Immature natural killer cell (primary cell): ENCODE measurements around the gene STAM2. TPM values are rescaled to one million over a fixed set of nuclear protein-coding genes. Genes with fewer than 3 reads are reported as not detected.
A peak's percentile ranks its signal among the peaks of the same experiment; 100 is the strongest.
"Not testable (repeated sequence)": the region's sequence is repeated elsewhere in the genome, so short reads cannot be mapped to it uniquely, and the experiment has no call there.

ENCODE experiments used
- DNase-seq, 3 donors: peaks; one replicate each; pipeline ENCODE4 v3.0.0; 2022; ENCODE audit warnings: mixed read lengths in 1 of 3
- H3K27ac Mint-ChIP-seq, 6 donors: one replicate each; pipeline ENCODE4 v1.8.0; 2020; ENCODE audit warnings: mixed read lengths in 6 of 6, mild to moderate bottlenecking in 5 of 6, inconsistent platforms in 4 of 6, moderate library complexity in 3 of 6
- H3K27me3 Mint-ChIP-seq, 3 donors: one replicate each; pipeline ENCODE4 v1.8.0; 2020 to 2021; ENCODE audit warnings: low read depth in 3 of 3, mild to moderate bottlenecking in 3 of 3, mixed read lengths in 3 of 3, moderate library complexity in 3 of 3, inconsistent platforms in 1 of 3
- H3K36me3 Mint-ChIP-seq, 3 donors: one replicate each; pipeline ENCODE4 v1.8.0; 2020; ENCODE audit warnings: mixed read lengths in 3 of 3, inconsistent platforms in 2 of 3, mild to moderate bottlenecking in 2 of 3
- H3K4me1 Mint-ChIP-seq, 2 donors: one replicate each; pipeline ENCODE4 v1.8.0; 2020; ENCODE audit warnings: inconsistent platforms in 2 of 2, mild to moderate bottlenecking in 2 of 2, mixed read lengths in 2 of 2, moderate library complexity in 1 of 2
- H3K4me3 Mint-ChIP-seq, 5 donors: one replicate each; pipeline ENCODE4 v1.8.0; 2020; ENCODE audit warnings: mild to moderate bottlenecking in 5 of 5, mixed read lengths in 5 of 5, inconsistent platforms in 3 of 5, moderate library complexity in 3 of 5
- H3K9me3 Mint-ChIP-seq, 6 donors: one replicate each; pipeline ENCODE4 v1.8.0; 2020; ENCODE audit warnings: mild to moderate bottlenecking in 6 of 6, mixed read lengths in 6 of 6, inconsistent platforms in 4 of 6, moderate library complexity in 3 of 6
- polyA plus RNA-seq, 3 donors: library from polyadenylated mRNA; unstranded; fragments of 300-500 nt; fragmentation: Illumina TruSeq; gene quantifications; one replicate each; pipeline ENCODE4 v1.2.3, GENCODE V29; 2021

Gene STAM2
- polyA plus RNA-seq, 3 donors from 2014 or later = 3.9 to 6.6 (median 5.6) TPM

DNA sequence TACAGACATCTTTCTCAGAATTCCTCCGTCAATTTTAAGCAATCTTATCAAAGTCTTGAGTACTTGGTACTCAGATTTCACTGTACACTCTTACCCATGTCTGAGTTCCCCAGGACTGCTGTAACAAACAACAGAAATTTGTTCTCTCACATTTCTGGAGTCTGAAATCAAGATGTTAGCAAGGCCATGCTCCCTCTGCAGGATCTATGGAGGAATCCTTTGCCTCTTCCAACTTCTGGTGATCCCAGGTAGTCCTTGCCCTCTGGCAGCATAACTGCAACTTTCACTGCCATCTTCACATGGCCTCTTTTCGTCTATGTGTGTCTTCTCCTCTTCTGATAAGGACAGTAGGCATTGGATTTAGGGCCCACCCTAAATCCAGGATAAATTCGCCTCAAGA lies 59.6 kb downstream of the STAM2 start:
- H3K4me3 Mint-ChIP-seq = no peak overlapping the region
- H3K27me3 Mint-ChIP-seq = no peaks in the 10 kb centered on the region
- peak overlapping the region in 1 of 6 donors; percentile 46 for H3K27ac Mint-ChIP-seq
- H3K9me3 Mint-ChIP-seq = no peaks in the 10 kb centered on the region
- DNase-seq = no peak
- H3K4me1 Mint-ChIP-seq = peaks cover 3 to 14% of the 10 kb centered on the region in 2 donors
- H3K36me3 Mint-ChIP-seq = peaks cover 6 to 25% (median 11%) of the 10 kb centered on the region in 3 donors

DNA sequence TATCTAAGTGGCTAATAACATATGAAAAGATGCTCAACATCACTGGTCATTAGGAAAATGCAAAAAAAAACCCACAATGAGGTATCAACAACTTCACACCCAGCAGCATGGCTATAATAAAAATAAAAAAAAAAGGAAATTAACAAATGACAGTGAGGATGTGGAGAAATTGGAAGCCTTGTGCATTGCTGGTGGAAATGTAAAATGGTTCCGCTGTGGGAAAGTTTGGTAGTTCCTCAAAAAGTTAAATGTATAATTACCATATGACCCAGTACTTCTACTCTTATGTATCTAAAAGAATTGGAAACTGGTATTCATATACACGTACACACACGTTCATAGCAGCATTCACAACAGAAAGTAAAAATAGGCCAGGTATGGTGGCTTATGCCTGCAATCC lies 61.2 kb downstream of the STAM2 start:
- no peak for DNase-seq
- H3K4me1 Mint-ChIP-seq = peaks cover 9 to 20% of the 10 kb centered on the region in 2 donors
- no peaks in the 10 kb centered on the region for H3K9me3 Mint-ChIP-seq
- no peak overlapping the region for H3K4me3 Mint-ChIP-seq
- H3K36me3 Mint-ChIP-seq = peaks cover 3 to 18% (median 4%) of the 10 kb centered on the region in 3 donors
- no peak overlapping the region for H3K27ac Mint-ChIP-seq
- no peaks in the 10 kb centered on the region for H3K27me3 Mint-ChIP-seq

DNA sequence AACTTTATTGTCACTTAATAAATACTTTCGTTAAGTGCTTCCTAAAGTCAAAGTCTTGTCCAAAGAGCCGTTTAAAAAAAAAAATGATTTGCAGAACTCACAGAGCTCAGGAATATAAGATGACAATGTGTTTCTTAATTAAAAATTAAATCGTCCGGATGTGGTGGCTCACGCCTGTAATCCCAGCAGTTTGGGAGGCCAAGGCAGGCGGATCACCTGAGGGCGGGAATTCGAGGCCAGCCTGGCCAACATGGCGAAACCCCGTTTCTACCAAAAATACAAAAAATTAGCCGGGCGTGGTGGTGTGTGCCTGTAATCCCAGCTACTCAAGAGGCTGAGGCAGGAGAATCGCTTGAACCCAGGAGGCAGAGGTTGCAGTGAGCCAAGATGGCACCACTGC lies 68.4 kb downstream of the STAM2 start:
- peaks cover 9 to 15% of the 10 kb centered on the region in 2 donors for H3K4me1 Mint-ChIP-seq
- not testable (repeated sequence) for H3K9me3 Mint-ChIP-seq, DNase-seq, H3K36me3 Mint-ChIP-seq, H3K27ac Mint-ChIP-seq, H3K27me3 Mint-ChIP-seq, H3K4me3 Mint-ChIP-seq

DNA sequence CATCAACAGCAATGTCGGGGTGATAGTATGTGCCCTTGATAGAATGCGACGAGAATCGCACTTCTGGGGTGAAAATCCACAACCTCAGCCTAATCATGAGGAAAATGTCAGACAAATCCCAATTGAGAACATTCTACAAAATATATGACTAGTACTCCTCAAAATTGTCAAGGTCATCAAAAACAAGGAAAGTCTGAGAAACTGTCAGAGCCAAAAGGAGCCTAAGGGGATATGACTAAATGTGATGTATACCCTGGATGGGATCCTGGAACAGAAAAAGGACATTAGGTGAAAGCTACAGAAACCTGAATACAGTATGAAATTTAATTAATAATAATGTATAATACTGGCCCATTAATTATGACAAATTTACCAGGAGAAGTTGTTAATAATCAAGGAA lies 69.1 kb downstream of the STAM2 start:
- Mint-ChIP-seq H3K27me3 (peaks cover 0 to 4% (median 1%) of the 10 kb centered on the region in 3 donors), H3K4me1 (peaks cover 9 to 12% of the 10 kb centered on the region in 2 donors), H3K36me3 (no peaks in the 10 kb centered on the region), H3K4me3 (no peak overlapping the region), H3K27ac (no peak overlapping the region), H3K9me3 (no peaks in the 10 kb centered on the region)
- no peak for DNase-seq

DNA sequence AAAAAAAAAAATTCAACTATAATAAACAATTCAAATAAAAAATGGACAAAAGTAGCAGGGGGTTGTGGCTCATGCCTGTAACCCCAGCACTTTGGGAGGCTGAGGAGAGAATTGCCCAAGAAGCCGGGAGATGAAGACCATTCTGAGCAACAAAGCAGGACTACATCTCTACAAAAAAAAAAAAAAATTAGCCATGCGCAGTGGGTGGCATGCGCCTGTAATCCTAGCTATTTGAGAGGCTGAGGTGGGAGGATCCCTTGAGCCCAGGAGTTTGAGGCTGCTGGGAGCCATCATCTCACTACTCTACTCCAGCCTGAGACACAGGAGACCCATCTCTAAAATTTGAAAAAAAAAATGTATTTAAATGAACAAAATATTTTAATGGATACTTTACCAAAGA lies 72.3 kb downstream of the STAM2 start:
- Mint-ChIP-seq H3K27ac (no peak overlapping the region), H3K27me3 (peaks cover 5 to 16% (median 14%) of the 10 kb centered on the region in 3 donors), H3K36me3 (no peaks in the 10 kb centered on the region), H3K4me1 (peaks cover 10 to 18% of the 10 kb centered on the region in 2 donors), H3K9me3 (no peaks in the 10 kb centered on the region), H3K4me3 (no peak overlapping the region)
- DNase-seq = no peak

DNA sequence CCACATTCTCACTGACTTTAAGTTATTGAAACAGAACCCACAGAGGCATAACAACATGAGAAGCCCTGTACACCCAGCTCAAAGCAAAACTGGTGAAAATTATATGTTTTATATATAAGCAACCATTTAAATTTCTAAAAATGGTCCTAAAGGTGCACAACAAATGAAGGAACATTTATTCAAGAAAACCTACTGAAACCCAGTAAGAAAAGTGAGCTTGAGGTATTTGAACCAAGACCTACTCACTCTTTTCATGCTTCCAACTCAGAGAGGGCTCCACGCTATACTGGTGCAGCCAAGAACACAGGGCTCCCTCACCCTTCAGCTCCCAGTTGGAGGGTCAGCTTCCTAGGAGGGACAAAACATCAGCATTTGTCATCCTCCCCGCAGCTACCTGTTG lies 74.6 kb downstream of the STAM2 start:
- DNase-seq = no peak
- Mint-ChIP-seq H3K27ac (no peak overlapping the region), H3K9me3 (no peaks in the 10 kb centered on the region), H3K36me3 (no peaks in the 10 kb centered on the region), H3K4me3 (no peak overlapping the region), H3K4me1 (peaks cover 19 to 28% of the 10 kb centered on the region in 2 donors), H3K27me3 (peaks cover 8 to 20% (median 14%) of the 10 kb centered on the region in 3 donors)

DNA sequence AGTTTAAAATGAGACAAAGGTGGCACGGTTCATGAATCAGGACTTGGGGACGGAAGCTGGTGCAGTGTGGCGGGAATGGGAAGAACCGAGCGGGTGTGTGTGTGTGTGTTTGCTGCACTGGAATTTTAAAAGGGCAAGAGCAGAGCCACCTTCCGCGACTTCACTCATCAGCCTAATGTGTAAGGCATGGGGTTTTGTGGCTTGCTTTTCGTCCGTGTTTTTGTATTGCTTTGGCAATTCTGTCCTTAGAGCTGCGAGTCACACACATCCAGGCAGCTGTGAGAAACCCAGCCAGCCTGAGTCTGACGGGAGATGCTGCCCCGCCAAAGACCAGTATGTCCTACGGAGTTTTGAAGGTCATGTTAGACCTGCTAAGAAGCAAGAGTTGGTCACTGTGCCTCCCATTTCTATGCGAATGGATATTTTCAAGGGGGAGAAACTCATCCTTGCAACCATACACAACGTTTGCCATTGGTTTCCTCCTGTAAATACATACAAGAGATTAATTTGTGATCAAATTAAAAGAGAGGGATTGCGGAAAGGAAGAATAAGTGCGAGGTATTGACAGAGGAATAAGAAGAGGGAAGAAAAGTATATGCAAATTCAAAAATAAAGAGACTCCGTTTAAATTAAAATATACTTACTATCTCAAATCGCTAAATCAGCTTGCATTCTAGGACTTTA lies 76.1 kb downstream of the STAM2 start:
- Mint-ChIP-seq H3K27ac (peak overlapping the region in 1 of 6 donors; percentile 18), H3K27me3 (peaks cover 8 to 20% (median 14%) of the 10 kb centered on the region in 3 donors)
- no peak for DNase-seq

DNA sequence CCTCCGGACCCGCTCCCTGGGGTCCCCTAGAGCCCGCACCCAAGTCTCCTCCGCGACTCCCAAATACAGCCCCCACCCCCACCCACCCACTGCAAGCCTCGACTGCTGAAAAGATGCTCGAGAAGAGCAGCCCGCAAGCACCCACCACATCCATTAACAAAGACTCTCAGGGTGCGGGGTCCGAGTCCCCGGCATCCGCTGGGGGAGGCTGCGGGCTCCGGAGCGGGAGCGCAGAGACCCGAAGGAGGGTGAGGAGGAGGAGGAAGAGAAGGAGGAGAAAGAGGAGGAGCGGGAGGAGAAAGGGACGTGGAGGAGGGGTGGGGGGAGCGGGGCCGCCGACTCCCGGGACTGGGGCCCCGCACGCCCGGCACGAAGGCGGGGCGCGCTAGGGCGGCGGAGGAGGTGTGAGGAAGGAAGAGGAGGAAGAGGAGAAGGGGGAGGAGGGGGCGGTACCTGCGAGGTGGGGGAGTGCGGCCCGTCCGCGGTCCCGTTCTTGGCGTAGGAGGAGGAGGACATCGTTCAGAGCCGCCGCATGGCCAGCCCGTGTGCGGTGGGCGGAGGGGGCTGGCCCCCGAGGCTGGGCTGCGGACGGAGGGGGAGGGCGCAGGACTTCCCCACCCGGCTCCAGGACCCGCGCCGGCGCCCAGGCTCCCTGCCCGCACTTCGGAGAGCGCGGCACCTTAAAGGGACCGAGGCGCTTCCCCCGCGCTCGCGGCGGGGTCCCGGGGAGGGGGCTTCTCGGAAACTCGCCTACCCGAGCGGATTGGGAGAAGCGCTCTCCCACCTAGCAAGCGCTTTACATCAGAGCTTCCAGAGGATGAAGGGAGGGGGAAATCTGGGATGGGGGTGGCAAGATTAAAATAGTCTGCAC lies 76.8 kb downstream of the STAM2 start, which contains the start of gene CACNB4:
Gene CACNB4, minus strand, starts transcription at position 549 of the 871 bp plus-strand sequence.
- peak in 2 of 3 donors; percentile 3 to 10 for DNase-seq
- H3K9me3 Mint-ChIP-seq = no peaks in the 10 kb centered on the region

More for the DNA sequence above, 76.1 kb downstream of the STAM2 start:
- no peaks in the 10 kb centered on the region for H3K9me3 Mint-ChIP-seq
- H3K4me3 Mint-ChIP-seq = peak overlapping the region; percentile 82 to 94 (median 90)
- H3K4me1 Mint-ChIP-seq = peaks cover 19 to 28% of the 10 kb centered on the region in 2 donors
- no peaks in the 10 kb centered on the region for H3K36me3 Mint-ChIP-seq

DNA sequence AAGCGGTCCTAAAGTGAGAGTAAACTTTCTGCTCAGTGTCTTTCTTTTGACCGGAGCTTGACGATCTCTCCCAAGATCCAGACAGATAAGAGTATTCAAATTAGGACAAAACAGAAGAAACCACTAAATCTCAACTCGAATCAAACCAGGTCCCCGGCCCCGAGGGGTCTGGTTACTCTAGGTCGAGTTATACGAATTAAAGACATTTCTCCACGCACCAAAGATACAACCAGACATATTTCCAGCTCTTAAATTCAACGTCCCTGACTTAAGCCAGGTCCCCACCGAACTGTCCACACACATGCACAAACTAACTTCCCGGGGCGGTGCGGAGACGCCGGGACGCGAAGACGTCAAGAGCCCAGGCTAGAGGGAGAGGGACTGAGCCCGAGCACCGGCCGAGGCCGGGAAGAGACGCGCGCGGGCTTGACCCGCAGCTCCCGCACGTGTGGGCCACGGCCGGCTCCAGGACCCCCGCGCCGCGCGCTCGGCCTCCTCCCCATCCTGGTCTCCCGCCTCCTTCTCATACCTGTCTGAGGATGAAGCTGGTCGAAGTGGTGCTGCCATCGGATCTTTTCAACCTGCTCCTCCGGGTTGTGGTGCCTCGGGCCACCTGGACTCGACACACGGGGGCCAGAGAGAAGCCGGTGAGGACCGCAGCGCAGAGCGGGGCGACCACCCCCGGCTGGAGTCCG lies 77.6 kb downstream of the STAM2 start:
- Mint-ChIP-seq H3K36me3 (no peaks in the 10 kb centered on the region), H3K9me3 (no peaks in the 10 kb centered on the region), H3K27me3 (peaks cover 8 to 20% (median 13%) of the 10 kb centered on the region in 3 donors), H3K4me1 (peaks cover 19 to 28% of the 10 kb centered on the region in 2 donors), H3K27ac (no peak overlapping the region), H3K4me3 (peak overlapping the region; percentile 81 to 94 (median 82))
- peak in 1 of 3 donors; percentile 13 for DNase-seq

More for the DNA sequence above, 76.8 kb downstream of the STAM2 start, which contains the start of gene CACNB4:
- no peaks in the 10 kb centered on the region for H3K36me3 Mint-ChIP-seq
- H3K4me3 Mint-ChIP-seq = peak within 1 kb of the TSS; percentile 82 to 94 (median 90)
- H3K27me3 Mint-ChIP-seq = peaks cover 8 to 20% (median 13%) of the 10 kb centered on the region in 3 donors
- peak within 1 kb of the TSS in 1 of 6 donors; percentile 18 for H3K27ac Mint-ChIP-seq
- peaks cover 19 to 28% of the 10 kb centered on the region in 2 donors for H3K4me1 Mint-ChIP-seq

DNA sequence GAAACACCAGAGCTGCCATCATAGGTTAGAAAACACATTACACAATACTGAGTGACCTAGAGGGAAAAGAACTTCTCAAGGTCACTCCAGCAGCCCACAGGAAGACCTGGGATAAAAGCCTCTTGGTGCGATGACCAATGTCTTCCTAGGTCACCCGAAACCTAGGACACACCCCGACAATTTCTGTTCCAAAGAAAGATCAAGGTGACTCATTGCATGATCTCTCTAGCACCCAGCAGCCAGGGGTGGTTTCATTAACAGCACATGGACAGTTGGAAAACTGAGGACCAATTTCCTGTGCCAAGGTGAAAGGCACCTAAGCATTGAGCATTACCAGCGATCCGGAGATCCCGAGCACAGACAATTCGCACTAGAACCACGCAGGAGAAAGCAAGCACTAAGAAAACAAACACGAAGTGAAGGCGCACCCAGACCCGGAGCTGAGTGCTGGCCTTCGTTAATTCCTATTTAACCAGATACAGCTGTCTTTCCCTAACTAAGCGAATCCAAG lies 78.2 kb downstream of the STAM2 start:
- no peak for DNase-seq
- Mint-ChIP-seq H3K4me1 (peaks cover 19 to 28% of the 10 kb centered on the region in 2 donors), H3K27ac (no peak overlapping the region), H3K27me3 (peaks cover 8 to 20% (median 13%) of the 10 kb centered on the region in 3 donors), H3K9me3 (no peaks in the 10 kb centered on the region), H3K4me3 (peak overlapping the region; percentile 81 to 94 (median 82)), H3K36me3 (no peaks in the 10 kb centered on the region)

DNA sequence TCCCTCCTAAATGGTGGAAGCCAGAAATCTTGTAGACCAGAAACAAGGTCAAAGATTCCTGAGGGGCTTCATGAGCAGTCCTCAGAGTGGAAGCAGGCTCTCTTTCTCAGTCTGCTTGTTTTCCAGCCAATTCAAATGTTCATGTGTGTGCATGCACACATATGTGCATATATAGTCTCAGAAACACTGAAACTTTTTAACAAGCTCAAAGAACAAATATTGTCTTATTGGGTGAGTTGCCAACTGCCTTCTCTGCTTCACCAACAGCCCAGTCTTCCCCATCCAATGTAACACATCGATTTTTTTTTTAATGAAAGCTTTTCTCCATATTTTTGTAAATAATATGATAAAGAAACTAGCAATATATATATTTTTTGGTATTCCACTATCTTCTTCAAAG lies 80.4 kb downstream of the STAM2 start:
- no peaks in the 10 kb centered on the region for H3K9me3 Mint-ChIP-seq
- peaks cover 7 to 14% (median 12%) of the 10 kb centered on the region in 3 donors for H3K27me3 Mint-ChIP-seq
- no peak for DNase-seq
- H3K4me1 Mint-ChIP-seq = peaks cover 18 to 23% of the 10 kb centered on the region in 2 donors
- no peak overlapping the region for H3K27ac Mint-ChIP-seq
- no peaks in the 10 kb centered on the region for H3K36me3 Mint-ChIP-seq
- no peak overlapping the region for H3K4me3 Mint-ChIP-seq

DNA sequence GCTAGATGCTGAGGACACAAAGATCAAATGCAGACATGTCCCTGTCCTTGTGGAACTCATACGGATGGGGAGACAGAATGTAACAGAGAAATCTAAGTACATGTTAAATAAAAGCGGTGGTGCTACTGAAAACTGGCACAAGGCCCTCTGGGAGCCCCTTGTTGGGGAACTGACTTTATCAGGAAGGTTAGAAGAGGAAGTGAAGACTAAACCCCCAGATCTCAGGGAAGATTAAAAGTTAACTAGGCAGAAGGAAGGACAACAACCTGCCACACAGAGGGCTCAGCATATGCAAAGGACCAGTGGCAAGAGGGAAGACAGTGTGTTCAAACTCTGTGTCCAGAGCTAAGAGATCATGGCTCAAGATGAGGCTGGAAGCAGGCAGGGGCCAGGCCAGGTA lies 81.5 kb downstream of the STAM2 start:
- Mint-ChIP-seq H3K4me3 (no peak overlapping the region), H3K27ac (no peak overlapping the region), H3K36me3 (no peaks in the 10 kb centered on the region), H3K9me3 (no peaks in the 10 kb centered on the region), H3K4me1 (peaks cover 9 to 12% of the 10 kb centered on the region in 2 donors), H3K27me3 (peaks cover 2 to 6% (median 3%) of the 10 kb centered on the region in 3 donors)
- no peak for DNase-seq

DNA sequence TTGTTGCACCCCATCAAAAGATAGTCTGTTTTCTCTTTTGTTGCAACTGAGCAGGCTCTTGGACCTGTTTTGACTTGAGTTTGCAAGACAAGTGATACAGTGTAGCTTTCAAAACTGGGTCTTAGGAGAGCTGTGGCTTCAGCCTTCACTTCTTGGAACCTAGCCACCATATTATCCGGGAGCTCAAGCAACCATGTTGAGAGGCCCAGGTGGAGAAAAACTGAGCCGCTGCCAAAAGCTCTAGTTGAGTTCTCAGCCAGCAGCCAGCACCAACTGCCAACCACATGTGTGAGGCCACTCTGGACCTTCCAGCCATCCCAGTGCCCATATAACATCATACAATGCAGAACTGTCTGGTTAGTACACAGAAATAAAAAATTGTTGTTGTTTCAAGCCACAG lies 82.1 kb downstream of the STAM2 start:
- H3K9me3 Mint-ChIP-seq = no peaks in the 10 kb centered on the region
- H3K27me3 Mint-ChIP-seq = peaks cover 2 to 6% (median 3%) of the 10 kb centered on the region in 3 donors
- H3K4me1 Mint-ChIP-seq = peaks cover 9 to 10% of the 10 kb centered on the region in 2 donors
- no peak overlapping the region for H3K4me3 Mint-ChIP-seq
- H3K27ac Mint-ChIP-seq = no peak overlapping the region
- no peaks in the 10 kb centered on the region for H3K36me3 Mint-ChIP-seq
- DNase-seq = no peak
